Smooth muscle cell (in vitro differentiated cells): ENCODE data around the gene MINK1. TPM values are rescaled to one million over a fixed set of nuclear protein-coding genes. Genes with fewer than 3 reads are reported as not detected.
A peak's percentile ranks its signal among the peaks of the same experiment; 100 is the strongest.
"Not testable (repeated sequence)": the region's sequence is repeated elsewhere in the genome, so short reads cannot be mapped to it uniquely, and the experiment has no call there.

ENCODE experiments used
- DNase-seq: peaks from one replicate; lab custom pipeline; 2025; ENCODE audit not compliant: unreplicated experiment; lab: John Stamatoyannopoulos, UW
- H2AFZ ChIP-seq: fragments of 200-600 bp; sonication (generic); 2 replicates; pipeline ENCODE4 v1.6.0; 2016; ENCODE audit warnings: antibody characterized with exemption, low read depth, mild to moderate bottlenecking
- H3F3A ChIP-seq: fragments of 200-600 bp; sonication (generic); 2 replicates; pipeline ENCODE4 v1.6.0; 2017; ENCODE audit warnings: antibody characterized with exemption, low read depth
- H3K27ac ChIP-seq: fragments of 200-600 bp; sonication (generic); 2 replicates; pipeline ENCODE4 v1.5.1; 2016; ENCODE audit warnings: low read depth, mild to moderate bottlenecking
- H3K27me3 ChIP-seq: fragments of 200-600 bp; sonication (generic); 2 replicates; pipeline ENCODE4 v1.6.1; 2016; ENCODE audit warnings: low read depth, mild to moderate bottlenecking
- H3K36me3 ChIP-seq: fragments of 200-600 bp; sonication (generic); 2 replicates; pipeline ENCODE4 v1.5.1; 2016; ENCODE audit warnings: low read depth
- H3K4me1 ChIP-seq: fragments of 200-600 bp; sonication (generic); 2 replicates; pipeline ENCODE4 v1.5.1; 2016; ENCODE audit warnings: low read depth
- H3K4me2 ChIP-seq: fragments of 200-600 bp; sonication (generic); 2 replicates; pipeline ENCODE4 v1.6.0; 2016; ENCODE audit warnings: mild to moderate bottlenecking
- H3K4me3 ChIP-seq: fragments of 200-600 bp; sonication (generic); 2 replicates; pipeline ENCODE4 v1.5.1; 2016; ENCODE audit warnings: mild to moderate bottlenecking
- H3K79me2 ChIP-seq: fragments of 200-600 bp; sonication (generic); 2 replicates; pipeline ENCODE4 v1.6.0; 2016; ENCODE audit warnings: low read depth, mild to moderate bottlenecking
- H3K9ac ChIP-seq: fragments of 200-600 bp; sonication (generic); 2 replicates; pipeline ENCODE4 v1.6.0; 2016; ENCODE audit warnings: low read depth
- H3K9me3 ChIP-seq: fragments of 200-600 bp; sonication (generic); replicated peaks from 2 replicates; pipeline ENCODE4 v1.5.1; 2016; ENCODE audit warnings: low read depth
- H4K20me1 ChIP-seq: fragments of 200-600 bp; sonication (generic); 2 replicates; pipeline ENCODE4 v1.6.0; 2016; ENCODE audit warnings: low read depth
- CTCF ChIP-seq: fragments of 200-600 bp; sonication (generic); IDR thresholded peaks from 2 replicates; pipeline ENCODE4 v1.5.1; 2017; ENCODE audit warnings: borderline replicate concordance, mild to moderate bottlenecking, antibody characterized with exemption; ENCODE audit not compliant: insufficient read depth, poor library complexity, severe bottlenecking
- WGBS: methylation state at CpG from one replicate; pipeline ENCODE4 v1.1.7; 2016; ENCODE audit warnings: low lambda C conversion rate; 5-methylcytosine and 5-hydroxymethylcytosine counted together
- polyA plus RNA-seq: library from polyadenylated mRNA; unstranded; fragments of >200 nt; fragmentation: Nextera tagmentation; extraction: Ambion mirVana; gene quantifications from 2 replicates; pipeline ENCODE4 v1.2.1, GENCODE V29; 2016
- total RNA-seq: library from RNA; depleted of rRNA; stranded (reverse); fragments of >200 nt; gene quantifications from 2 replicates; pipeline ENCODE4 v1.2.3, GENCODE V29; 2014

MINK1 gene
- total and polyA plus RNA-seq, 2 experiments from 2014 or later: 26.6 to 26.8 TPM

DNA sequence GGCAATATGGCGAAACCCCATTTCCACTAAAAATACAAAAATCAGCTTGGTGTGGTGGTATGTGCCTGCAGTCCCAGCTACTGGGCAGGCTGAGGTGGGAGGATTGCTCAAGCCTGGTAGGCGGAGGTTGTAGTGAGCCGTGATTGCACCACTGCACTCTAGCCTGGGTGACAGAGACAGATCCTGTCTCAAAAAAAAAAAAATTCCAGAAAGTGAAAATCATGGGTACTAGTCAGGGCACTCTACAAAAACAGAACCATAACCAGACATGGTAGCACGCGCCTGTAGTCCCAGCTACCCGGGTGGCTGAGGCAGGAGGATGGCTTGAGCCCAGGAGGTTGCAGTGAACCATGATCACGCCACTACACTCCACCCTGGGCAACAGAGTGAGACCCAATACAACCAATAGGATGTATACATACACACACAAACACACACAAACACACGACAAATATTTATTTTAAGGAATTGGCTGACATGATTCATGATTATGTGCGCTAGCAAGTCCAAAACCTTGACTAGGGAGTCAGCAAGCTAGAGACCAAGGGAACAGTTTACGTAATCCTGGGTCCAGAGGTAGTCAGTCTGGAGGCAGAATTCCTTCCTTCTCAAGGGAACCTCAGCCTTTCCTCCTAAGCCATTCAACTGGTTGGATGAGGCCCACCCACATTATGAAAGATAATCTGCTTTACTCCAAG lies 87.4 kb downstream of the MINK1 start:
- Histone ChIP-seq H3K27ac (peak overlapping the region; percentile 75), H3K4me2 (peak overlapping the region; percentile 60), H3F3A (peaks cover 11% of the 10 kb centered on the region)

GRCh38 chr17:4921320-4921719 lies 88.2 kb downstream of the MINK1 start:
- no peak for DNase-seq
- Histone ChIP-seq H3K79me2 (no peaks in the 10 kb centered on the region), H4K20me1 (no peaks in the 10 kb centered on the region), H3K27ac (peak overlapping the region; percentile 75), H3K4me1 (no peaks in the 10 kb centered on the region), H3K9me3 (no peaks in the 10 kb centered on the region), H3K27me3 (no peaks in the 10 kb centered on the region), H3K4me3 (no peak overlapping the region), H2AFZ (no peak overlapping the region), H3F3A (peaks cover 11% of the 10 kb centered on the region), H3K4me2 (no peak overlapping the region), H3K9ac (no peak overlapping the region), H3K36me3 (no peaks in the 10 kb centered on the region)
- WGBS: 92% methylated on average over 4 of the region's 4 CpGs
- no peak for TF ChIP-seq CTCF

More for the DNA sequence above, 87.4 kb downstream of the MINK1 start:
- Histone ChIP-seq H3K9me3 (no peaks in the 10 kb centered on the region), H4K20me1 (no peaks in the 10 kb centered on the region), H3K27me3 (no peaks in the 10 kb centered on the region), H3K36me3 (no peaks in the 10 kb centered on the region), H3K79me2 (no peaks in the 10 kb centered on the region), H3K9ac (no peak overlapping the region), H3K4me1 (no peaks in the 10 kb centered on the region), H2AFZ (no peak overlapping the region), H3K4me3 (no peak overlapping the region)
- WGBS: 71% methylated on average over 10 of the region's 10 CpGs
- no peak for DNase-seq
- no peak for TF ChIP-seq CTCF

DNA sequence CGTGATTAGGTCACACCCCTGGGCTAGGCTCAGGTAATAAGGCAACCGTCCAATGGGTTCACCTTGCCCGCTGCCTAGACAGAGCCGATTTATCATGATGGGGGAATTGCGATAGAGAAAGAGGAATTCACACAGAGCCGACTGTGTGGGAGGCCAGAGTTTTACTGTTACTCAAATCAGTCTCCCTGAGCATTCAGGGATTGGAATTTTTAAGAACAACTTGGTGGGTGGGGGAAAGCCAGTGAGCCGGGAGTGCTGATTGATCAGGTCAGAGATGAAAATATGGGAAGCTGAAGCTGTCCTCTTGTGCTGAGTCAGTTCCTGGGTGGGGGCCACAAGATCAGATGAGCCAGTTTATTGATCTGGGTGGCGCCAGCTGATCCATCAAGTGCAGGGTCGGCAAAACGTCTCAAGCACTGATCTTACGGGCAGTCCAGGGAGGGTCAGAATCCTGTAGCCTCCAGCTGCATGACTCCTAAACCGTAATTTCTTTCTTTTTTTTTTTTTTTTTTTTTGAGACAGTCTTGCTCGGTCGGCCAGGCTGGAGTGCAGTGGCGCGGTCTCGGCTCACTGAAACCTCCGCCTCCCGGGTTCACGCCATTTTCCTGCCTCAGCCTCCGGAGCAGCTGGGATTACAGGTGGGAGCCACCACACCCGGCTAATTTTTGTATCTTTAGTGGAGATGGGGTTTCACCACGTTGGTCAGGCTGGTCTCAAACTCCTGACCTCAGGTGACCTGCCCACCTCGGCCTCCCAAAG lies 93.6 kb downstream of the MINK1 start:
- H3K4me3 ChIP-seq, H4K20me1 ChIP-seq, H3K27ac ChIP-seq, H3K4me1 ChIP-seq, H3K36me3 ChIP-seq, H3K9ac ChIP-seq, DNase-seq, H2AFZ ChIP-seq, H3K79me2 ChIP-seq, H3K4me2 ChIP-seq, H3K27me3 ChIP-seq, H3K9me3 ChIP-seq, H3F3A ChIP-seq: not testable (repeated sequence)
- WGBS: 87% methylated on average over 24 of the region's 24 CpGs

GRCh38 chr17:4928881-4929280 lies 95.7 kb downstream of the MINK1 start:
- Histone ChIP-seq H3K9me3 (no peaks in the 10 kb centered on the region), H3K27ac (no peak overlapping the region), H3K9ac (no peak overlapping the region), H3K4me1 (no peaks in the 10 kb centered on the region), H3K27me3 (no peaks in the 10 kb centered on the region), H3K4me2 (no peak overlapping the region), H3K36me3 (no peaks in the 10 kb centered on the region), H3K79me2 (no peaks in the 10 kb centered on the region), H3F3A (no peaks in the 10 kb centered on the region), H4K20me1 (no peaks in the 10 kb centered on the region), H3K4me3 (no peak overlapping the region), H2AFZ (no peak overlapping the region)
- WGBS: 97% methylated on average over 18 of the region's 18 CpGs
- TF ChIP-seq CTCF: no peak
- no peak for DNase-seq
